ENCODE measurements around the gene VAMP2.

VAMP2 gene

DNA sequence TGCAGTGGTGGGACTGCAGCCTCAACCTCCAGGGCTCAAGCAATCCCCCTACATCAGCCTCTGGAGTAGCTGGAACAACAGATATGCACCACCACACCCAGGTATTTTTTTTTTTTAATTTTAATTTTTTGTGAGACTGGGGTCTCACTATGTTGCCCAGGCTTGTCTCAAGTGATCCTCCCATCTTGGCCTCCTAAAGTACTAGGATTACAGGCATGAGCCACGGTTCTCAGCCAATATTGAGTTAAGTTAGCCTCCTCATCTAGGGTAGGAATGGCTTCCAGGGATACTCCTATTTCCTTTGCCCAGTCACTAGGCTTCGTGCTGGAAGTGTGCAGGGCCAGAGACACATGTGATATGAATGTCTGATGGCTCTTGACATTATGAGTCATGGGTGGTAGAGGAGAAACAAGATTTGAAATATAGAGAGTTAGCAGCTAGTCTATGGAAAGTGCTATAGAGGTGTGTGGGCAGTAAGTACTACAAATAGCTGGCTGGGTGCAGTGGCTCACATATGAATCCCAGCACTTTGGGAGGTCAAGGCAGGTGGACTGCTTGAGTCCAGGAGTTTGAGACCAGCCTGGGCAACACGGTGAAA, 30.8 kb downstream of the VAMP2 start:
- TF ChIP-seq, protein P1, sequence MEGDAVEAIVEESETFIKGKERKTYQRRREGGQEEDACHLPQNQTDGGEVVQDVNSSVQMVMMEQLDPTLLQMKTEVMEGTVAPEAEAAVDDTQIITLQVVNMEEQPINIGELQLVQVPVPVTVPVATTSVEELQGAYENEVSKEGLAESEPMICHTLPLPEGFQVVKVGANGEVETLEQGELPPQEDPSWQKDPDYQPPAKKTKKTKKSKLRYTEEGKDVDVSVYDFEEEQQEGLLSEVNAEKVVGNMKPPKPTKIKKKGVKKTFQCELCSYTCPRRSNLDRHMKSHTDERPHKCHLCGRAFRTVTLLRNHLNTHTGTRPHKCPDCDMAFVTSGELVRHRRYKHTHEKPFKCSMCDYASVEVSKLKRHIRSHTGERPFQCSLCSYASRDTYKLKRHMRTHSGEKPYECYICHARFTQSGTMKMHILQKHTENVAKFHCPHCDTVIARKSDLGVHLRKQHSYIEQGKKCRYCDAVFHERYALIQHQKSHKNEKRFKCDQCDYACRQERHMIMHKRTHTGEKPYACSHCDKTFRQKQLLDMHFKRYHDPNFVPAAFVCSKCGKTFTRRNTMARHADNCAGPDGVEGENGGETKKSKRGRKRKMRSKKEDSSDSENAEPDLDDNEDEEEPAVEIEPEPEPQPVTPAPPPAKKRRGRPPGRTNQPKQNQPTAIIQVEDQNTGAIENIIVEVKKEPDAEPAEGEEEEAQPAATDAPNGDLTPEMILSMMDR (IDR thresholded peaks at IDR 0.05; ENCODE audit: insufficient read depth, low read depth, low read length, missing control alignments): no peak
- DNase-seq (ENCODE audit: low read depth): peak; percentile 63
- H3K4me3 ChIP-seq (ENCODE audit: low read length): no peak overlapping the region

DNA sequence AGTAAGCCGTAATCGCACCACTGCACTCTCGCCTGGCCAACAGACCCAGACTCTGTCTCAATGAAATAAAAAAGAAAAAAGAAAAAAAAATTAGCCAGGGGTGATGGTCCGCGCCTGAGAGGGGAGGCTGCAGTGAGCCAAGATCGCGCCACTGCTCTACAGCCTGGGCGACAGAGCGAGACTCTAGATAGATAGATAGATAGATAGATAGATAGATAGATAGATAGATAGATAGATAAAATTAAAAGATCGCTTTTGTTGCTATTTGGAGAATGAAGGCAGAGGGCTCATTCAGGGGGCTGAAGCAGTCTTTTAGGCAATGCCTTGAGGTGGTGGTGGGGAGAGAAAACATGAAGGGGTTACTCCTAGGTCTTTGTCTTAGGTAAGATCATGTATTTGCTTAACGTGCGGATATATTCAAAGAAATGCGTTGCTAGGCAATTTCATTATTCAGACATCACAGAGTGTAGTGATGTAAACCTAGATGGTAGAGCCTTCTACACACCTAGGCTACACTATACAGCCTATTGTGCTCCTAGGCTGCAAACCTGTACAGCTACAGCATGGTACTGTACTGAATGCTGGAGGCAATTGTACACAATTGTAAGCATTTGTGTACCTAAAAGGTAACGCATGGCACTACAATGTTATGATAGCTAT, 34.5 kb downstream of the VAMP2 start:
- no peak for DNase-seq (ENCODE audit: low read depth)
- no peak overlapping the region for H3K4me3 ChIP-seq (ENCODE audit: low read length)
- TF ChIP-seq, protein P1 (IDR thresholded peaks at IDR 0.05; ENCODE audit: insufficient read depth, low read depth, low read length, missing control alignments): no peak

DNA sequence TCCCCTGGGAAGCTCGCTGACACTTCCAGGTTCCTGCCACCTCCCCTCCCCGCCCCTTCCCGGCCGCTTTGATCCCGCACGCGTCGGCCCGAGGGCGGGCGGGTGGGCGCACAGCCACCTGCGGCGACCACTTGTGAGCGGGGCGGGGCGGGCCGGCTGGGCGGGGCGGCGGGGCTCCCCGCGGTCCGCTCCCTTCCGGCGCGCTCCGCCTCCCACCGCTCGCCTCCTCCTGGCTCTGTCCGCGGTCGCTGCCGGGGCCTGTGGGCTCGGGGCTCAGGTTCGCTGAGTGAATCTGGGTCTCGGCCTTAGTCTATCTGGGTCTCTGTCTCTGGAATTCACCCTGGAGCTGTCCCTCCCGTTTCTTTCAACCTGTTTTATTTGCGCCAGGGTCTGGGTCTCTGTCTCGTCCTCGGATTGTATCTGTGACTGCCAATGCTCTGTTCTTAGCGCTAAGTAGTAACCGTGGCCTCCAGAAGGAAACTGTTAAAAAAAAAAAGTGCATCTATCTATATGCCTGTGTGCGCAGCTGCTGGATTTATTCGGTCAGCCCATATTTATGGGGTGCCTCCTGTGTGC, 36.2 kb downstream of the VAMP2 start:
- TF ChIP-seq, protein P1 (IDR thresholded peaks at IDR 0.05; ENCODE audit: insufficient read depth, low read depth, low read length, missing control alignments): no peak
- peak overlapping the region; percentile 80 for H3K4me3 ChIP-seq (ENCODE audit: low read length)
- DNase-seq (ENCODE audit: low read depth): no peak

DNA sequence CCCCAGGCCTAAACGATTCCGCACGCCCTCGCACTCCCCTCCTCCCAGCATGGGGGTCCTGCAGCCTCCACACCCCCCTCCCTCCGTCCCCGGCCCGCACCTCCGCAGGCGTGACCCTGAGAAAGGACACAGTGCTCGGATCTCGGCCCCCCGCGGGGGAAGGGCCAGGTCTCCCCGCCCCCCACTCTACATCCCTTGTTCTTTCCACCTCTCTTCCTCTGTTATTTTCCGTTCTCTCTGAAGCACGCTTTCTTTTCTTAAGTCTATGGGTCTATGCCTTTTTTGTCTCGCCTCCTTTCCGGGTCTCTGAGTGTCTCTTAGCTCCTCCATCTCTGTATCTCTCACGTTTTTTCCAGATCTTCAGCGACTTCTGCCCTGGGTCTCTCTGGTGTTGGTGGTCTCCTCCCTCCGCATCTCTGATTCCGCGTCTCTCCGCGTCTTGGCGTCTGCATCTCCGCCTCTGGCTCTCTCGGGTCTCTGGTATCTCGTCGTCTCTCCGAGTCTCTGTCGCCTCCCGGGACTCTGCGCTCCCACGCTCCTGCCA, 36.7 kb downstream of the VAMP2 start:
- DNase-seq (ENCODE audit: low read depth): no peak
- TF ChIP-seq, protein P1 (IDR thresholded peaks at IDR 0.05; ENCODE audit: insufficient read depth, low read depth, low read length, missing control alignments): no peak

DNA sequence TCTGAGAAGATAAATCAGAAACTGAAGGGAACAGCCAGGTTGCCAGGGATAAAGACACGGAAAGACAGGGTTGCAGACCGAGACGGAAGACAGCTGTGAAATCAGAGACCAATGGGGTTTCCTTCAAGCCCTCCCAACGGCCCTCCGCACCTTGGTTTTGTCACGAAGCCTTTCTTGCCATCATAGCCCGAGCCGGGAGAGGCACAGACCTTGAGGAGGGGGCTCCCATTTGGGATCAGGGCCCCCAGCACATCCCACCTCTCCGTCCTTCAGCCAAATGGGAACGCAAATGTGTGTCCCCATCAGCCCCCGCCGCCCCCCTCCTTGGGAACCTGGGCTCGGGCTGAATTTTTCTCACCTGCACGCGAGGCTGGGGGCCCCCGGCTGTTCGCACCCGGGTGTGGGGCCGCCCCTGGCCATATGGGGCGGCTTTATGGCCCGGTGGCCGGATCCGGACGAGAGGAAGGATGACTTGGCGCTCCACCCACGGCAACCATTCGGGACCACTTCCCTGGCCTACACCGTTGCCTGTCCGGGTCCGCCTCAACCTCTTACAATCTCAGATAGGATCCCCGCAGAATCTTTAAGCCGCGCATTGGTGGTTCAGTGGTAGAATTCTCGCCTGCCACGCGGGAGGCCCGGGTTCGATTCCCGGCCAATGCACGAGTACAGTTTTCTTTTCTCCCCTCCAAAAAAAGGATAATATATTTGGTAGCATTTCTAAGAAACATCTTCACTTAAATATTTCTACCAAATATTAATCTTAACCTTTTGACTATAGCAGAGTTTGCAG, 37.4 kb downstream of the VAMP2 start:
- peak; percentile 63 for DNase-seq (ENCODE audit: low read depth)

More for the DNA sequence above, 36.7 kb downstream of the VAMP2 start:
- H3K4me3 ChIP-seq (ENCODE audit: low read length): peak overlapping the region; percentile 80

More for the DNA sequence above, 37.4 kb downstream of the VAMP2 start:
- TF ChIP-seq, protein P1 (IDR thresholded peaks at IDR 0.05; ENCODE audit: insufficient read depth, low read depth, low read length, missing control alignments): no peak
- peak overlapping the region; percentile 80 for H3K4me3 ChIP-seq (ENCODE audit: low read length)

Data from epithelial cell of esophagus (primary cell).